ENCODE measurements around the gene CLSTN2. TPM values are rescaled to one million over a fixed set of nuclear protein-coding genes. Genes with fewer than 3 reads are reported as not detected.

CLSTN2 gene
- total and polyA plus RNA-seq, 3 donors from 2014 or later: 3.1 to 5.7 (median 3.8) TPM

DNA sequence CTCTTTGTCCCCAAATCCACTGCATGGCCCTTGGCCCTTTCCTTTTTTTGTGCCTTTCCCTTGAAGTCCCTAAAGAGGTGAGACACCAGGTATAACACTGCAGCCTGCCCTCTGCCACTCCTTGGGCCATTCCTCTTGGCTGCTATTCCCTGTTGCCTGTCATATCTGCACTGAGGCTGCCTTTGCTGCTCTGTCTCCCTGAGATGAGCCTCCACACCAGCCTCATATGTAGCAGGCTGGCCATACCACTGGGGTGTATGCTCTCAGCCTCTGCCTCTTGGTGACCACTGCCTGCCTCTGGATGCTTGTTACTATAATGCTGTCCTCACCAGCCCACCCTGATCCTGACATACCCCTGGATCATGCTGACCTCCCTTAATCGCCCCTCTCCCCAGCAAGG, 252.0 kb downstream of the CLSTN2 start:
- peaks cover 10% of the 10 kb centered on the region for H3K4me1 ChIP-seq
- no peaks in the 10 kb centered on the region for H3K27me3 ChIP-seq
- H3K4me3 ChIP-seq: no peak overlapping the region
- 91 to 100% methylated on average over 1 of the region's 1 CpG for WGBS, 2 donors
- H3K36me3 ChIP-seq (ENCODE audit: low read depth, missing control alignments): no peaks in the 10 kb centered on the region
- no peak for DNase-seq
- intact Hi-C loops (cut with DNase I; ENCODE audit: low total_unique reads): no loop called here
- H3K9me3 ChIP-seq: no peaks in the 10 kb centered on the region
- H3K27ac ChIP-seq: no peak overlapping the region
- no peak for TF ChIP-seq POLR2A (IDR thresholded peaks at IDR 0.05)
- TF ChIP-seq, protein P1, sequence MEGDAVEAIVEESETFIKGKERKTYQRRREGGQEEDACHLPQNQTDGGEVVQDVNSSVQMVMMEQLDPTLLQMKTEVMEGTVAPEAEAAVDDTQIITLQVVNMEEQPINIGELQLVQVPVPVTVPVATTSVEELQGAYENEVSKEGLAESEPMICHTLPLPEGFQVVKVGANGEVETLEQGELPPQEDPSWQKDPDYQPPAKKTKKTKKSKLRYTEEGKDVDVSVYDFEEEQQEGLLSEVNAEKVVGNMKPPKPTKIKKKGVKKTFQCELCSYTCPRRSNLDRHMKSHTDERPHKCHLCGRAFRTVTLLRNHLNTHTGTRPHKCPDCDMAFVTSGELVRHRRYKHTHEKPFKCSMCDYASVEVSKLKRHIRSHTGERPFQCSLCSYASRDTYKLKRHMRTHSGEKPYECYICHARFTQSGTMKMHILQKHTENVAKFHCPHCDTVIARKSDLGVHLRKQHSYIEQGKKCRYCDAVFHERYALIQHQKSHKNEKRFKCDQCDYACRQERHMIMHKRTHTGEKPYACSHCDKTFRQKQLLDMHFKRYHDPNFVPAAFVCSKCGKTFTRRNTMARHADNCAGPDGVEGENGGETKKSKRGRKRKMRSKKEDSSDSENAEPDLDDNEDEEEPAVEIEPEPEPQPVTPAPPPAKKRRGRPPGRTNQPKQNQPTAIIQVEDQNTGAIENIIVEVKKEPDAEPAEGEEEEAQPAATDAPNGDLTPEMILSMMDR (IDR thresholded peaks at IDR 0.05): no peak

DNA sequence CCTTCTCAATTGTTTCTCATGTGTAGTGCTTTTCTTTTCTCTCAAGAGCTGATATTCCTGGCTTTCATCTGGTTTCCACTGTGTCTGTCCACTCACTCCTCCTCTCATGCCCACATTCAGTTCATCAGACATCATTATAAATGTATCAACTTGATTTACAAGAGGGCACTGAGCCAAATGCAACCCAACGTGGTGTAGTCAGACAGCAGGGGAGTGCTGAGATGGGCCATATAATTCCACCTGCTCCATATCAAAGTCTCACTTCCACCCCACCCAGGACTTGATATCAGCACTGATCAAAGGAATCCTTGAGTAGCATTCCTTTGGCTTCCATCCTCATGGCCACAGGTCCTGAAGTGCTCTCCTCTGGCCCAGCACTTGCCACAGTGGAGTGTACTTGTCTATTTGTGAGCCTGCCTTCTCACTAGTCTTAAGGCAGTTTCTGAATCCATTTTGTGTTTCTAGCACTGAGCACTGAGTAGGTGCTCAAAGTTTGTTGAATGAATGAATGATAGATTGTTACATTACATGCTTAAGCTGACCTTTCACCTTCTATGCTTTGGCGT, 252.8 kb downstream of the CLSTN2 start:
- Histone ChIP-seq H3K36me3 (ENCODE audit: low read depth, missing control alignments) (no peaks in the 10 kb centered on the region), H3K9me3 (no peaks in the 10 kb centered on the region), H3K27ac (no peak overlapping the region), H3K27me3 (no peaks in the 10 kb centered on the region), H3K4me3 (no peak overlapping the region), H3K4me1 (peaks cover 10% of the 10 kb centered on the region)
- WGBS, 2 donors: 75 to 77% methylated on average over 2 of the region's 2 CpGs
- TF ChIP-seq, protein P1 (IDR thresholded peaks at IDR 0.05): no peak
- TF ChIP-seq POLR2A (IDR thresholded peaks at IDR 0.05): no peak
- DNase-seq: peak; percentile 54
- intact Hi-C loops (cut with DNase I; ENCODE audit: low total_unique reads): no loop called here

DNA sequence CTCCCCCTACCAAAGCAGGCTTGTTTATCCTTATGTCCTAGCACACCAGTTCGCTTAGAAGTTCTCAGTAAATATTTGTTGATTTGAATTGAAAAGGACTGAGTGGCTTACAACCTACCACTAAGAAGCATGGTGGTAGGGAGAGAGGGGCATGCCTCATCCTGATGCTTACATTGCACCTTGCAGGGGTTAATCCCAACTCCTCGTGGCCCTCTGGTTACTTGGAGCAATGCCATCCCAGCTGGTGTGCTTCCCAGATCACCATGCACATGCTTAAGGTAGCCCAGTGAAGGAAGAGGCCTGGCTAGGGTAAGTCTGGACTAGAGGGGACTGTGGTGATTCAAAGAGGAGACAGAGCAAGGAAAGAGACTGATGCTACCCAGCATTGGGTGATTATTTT, 253.3 kb downstream of the CLSTN2 start:
- WGBS, 2 donors: 55% methylated on average over 2 of the region's 2 CpGs
- intact Hi-C loops (cut with DNase I; ENCODE audit: low total_unique reads): no loop called here
- no peak overlapping the region for H3K27ac ChIP-seq
- no peaks in the 10 kb centered on the region for H3K36me3 ChIP-seq (ENCODE audit: low read depth, missing control alignments)
- H3K9me3 ChIP-seq: no peaks in the 10 kb centered on the region
- DNase-seq: no peak
- H3K4me1 ChIP-seq: peaks cover 10% of the 10 kb centered on the region
- no peaks in the 10 kb centered on the region for H3K27me3 ChIP-seq
- no peak overlapping the region for H3K4me3 ChIP-seq
- TF ChIP-seq, protein P1 (IDR thresholded peaks at IDR 0.05): no peak
- no peak for TF ChIP-seq POLR2A (IDR thresholded peaks at IDR 0.05)

DNA sequence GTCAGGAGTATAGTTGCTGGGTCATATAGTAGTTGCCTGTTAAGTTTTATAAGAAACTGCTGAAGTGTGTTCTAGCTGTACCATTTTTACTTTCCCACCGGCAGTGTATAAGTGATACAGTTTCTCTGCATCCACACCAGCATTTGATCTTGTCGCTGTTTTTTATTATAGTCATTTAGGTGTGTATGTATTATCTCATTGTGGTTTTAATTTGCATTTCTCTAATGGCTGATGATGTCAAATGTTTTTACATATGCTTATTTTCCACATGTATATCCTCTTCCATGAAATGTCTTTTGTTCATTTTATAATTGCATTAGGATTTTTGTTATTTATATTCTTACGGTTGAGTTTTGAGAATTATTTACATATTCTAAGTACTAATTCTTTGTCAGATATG, 254.3 kb downstream of the CLSTN2 start:
- no peak for TF ChIP-seq POLR2A (IDR thresholded peaks at IDR 0.05)
- TF ChIP-seq, protein P1 (IDR thresholded peaks at IDR 0.05): no peak
- no peaks in the 10 kb centered on the region for H3K9me3 ChIP-seq

DNA sequence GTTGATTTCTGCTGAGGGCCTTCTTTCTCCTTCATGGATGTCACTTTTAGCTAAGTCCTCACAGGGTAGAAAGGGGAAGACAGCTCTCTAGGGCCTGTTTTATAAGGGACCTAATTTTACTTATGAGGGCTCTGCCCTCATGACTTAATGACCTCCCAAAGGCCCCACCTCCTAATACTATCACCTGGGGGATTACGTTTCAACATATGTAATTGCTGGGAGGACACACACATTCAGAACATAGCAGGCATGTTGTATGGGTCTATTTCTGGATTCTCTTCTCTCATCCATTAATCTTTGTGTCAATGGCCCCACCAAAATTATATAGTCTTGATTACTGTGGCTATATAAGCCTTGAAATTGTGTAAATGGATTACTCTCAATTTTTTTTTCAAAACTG, 255.0 kb downstream of the CLSTN2 start:
- peaks cover 10% of the 10 kb centered on the region for H3K4me1 ChIP-seq
- no peak for DNase-seq
- H3K4me3 ChIP-seq: no peak overlapping the region
- no peak for TF ChIP-seq POLR2A (IDR thresholded peaks at IDR 0.05)
- no peak overlapping the region for H3K27ac ChIP-seq
- no peaks in the 10 kb centered on the region for H3K36me3 ChIP-seq (ENCODE audit: low read depth, missing control alignments)
- WGBS, 2 donors: 72 to 78% methylated on average over 1 of the region's 1 CpG
- no peaks in the 10 kb centered on the region for H3K9me3 ChIP-seq
- intact Hi-C loops (cut with DNase I; ENCODE audit: low total_unique reads): no loop called here
- no peaks in the 10 kb centered on the region for H3K27me3 ChIP-seq

More for the DNA sequence above, 254.3 kb downstream of the CLSTN2 start:
- Histone ChIP-seq H3K4me3 (no peak overlapping the region), H3K27me3 (no peaks in the 10 kb centered on the region), H3K36me3 (ENCODE audit: low read depth, missing control alignments) (no peaks in the 10 kb centered on the region), H3K27ac (no peak overlapping the region), H3K4me1 (peaks cover 10% of the 10 kb centered on the region)
- 94 to 99% methylated on average over 3 of the region's 3 CpGs for WGBS, 2 donors
- DNase-seq: no peak
- intact Hi-C loops (cut with DNase I; ENCODE audit: low total_unique reads): no loop called here
